ENCODE data around the gene ADAM22.

GRCh38 chr7:88132725-88133124, 198.7 kb downstream of the ADAM22 start:
- TF ChIP-seq CTCF (conservative IDR thresholded peaks at IDR 0.05; ENCODE audit: low read depth, low read length) (no peak), EZH2 (IDR thresholded peaks at IDR 0.05; ENCODE audit: borderline replicate concordance, low read depth, low read length, poor library complexity, severe bottlenecking) (no peak)

Data from A673 (cell line).